Measurements from ENCODE around the gene CARD11. TPM values are rescaled to one million over a fixed set of nuclear protein-coding genes. Genes with fewer than 3 reads are reported as not detected.

The CARD11 gene
- polyA plus RNA-seq, 3 donors = 1.0 to 2.3 (median 1.1) TPM

Other genes starting within 250 kb of the CARD11 start
- gene GNA12, start 199.6 kb downstream of the CARD11 start, polyA plus RNA-seq (ENCODE audit: insufficient read length in 3 of 3) = 10 to 100 TPM; 36.8 to 46.9 (median 42.7) TPM

All from renal cortex interstitium (tissue), 3 donors.